GM18519 (cell line): Measurements from ENCODE around the gene FAM228B.
"Not testable (repeated sequence)": the region's sequence is repeated elsewhere in the genome, so short reads cannot be mapped to it uniquely, and the experiment has no call there.

ENCODE experiments used
- ATAC-seq: cut with Tn5 transposase; IDR thresholded peaks from one replicate; pipeline ENCODE4 v1.9.1; 2021; ENCODE audit warnings: mild to moderate bottlenecking, moderate library complexity; ENCODE audit not compliant: unreplicated experiment, low FRiP score

Gene FAM228B

DNA sequence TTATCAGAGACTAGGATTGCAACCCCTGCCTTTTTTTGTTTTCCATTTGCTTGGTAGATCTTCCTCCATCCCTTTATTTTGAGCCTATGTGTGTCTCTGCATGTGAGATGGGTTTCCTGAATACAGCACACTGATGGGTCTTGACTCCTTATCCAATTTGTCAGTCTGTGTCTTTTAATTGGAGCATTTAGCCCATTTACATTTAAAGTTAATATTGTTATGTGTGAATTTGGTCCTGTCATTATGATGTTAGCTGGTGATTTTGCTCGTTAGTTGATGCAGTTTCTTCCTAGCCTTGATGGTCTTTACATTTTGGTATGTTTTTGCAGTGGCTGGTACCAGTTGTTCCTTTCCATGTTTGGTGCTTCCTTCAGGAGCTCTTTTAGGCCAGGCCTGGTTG, 73.9 kb downstream of the FAM228B start:
- not testable (repeated sequence) for ATAC-seq

DNA sequence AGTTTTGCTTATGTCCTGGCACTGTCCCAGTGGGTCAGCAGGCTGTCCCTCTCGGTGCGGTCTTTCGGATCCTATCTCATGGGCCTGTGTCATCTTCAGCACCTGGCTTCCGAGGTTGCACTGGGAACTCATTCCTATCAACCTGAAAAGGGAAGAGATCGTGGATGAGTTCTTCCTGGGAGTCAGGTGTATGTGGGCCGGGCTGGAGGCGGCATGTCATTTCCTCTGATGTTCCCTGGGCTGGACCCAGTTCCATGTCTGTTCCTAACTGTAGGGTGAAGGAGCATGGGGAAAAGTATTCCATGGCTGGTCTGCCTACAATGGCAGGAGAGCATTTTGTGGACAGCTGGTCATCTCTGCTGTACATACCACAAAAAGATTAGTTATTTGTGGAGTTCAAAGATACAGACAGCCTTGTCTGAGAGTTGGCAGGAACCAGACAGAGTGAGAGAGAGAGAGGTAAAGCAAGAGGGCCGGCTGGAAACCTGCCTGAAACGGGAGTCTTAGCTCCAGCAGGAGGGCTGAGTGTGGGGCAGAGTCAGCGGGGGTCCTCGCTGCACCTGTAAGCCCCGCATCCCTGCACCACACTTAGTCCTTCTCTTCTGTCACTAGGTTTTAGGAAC, 76.8 kb downstream of the FAM228B start:
- no peak for ATAC-seq

DNA sequence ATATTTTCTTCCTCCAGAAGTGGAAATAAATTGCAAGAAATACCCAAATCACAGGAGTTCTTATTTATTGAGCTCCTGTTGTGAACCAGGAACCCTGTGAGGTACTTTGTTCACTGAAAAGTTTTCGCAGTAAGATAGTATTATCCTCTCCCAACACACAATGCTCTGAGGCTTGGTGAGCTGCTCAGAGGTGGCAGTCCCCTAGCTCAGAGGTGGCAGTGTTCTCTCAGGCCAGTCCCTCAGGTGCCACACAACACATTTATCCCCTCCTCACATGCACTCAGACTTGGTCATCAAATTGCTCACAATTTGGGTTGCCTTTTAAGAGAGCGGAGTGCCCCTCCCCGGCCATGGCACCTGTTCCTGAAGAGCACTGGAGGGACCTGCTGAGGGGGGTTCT, 77.5 kb downstream of the FAM228B start:
- no peak for ATAC-seq

DNA sequence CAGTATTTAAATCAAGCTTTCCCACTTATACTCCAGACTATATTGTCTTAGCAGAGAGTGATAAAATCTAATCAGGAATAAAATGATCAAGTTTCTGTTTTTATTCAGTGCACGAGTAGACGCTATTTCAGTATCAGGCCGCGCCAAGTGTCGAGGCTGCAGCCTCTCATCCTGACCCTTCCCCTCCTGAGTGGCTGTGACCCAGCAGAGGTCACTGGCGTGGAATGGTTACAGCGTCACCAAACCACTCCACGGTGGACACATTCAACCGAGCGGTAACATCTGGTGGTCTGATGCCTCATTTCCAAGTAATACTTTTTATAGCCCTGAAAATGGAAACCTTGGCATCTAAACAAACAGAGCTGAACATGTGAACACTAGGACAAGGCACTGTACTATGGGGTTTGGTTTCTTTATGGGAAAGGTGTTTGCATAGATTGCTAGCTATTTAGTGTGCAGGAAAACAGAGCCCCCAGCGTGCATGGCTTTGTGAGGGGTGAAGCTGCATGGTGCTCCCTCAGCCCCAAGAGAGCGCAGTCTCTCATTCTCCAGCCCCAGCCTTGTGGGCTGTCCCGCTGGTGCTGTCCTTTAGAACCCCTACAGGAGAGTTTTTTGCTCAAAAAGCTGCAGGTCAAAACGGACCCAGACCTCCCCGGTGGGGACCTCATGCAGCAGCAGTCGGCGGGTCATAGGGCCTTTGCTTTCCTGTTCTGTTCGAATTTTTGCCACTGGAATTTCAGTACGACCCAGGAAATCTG, 79.9 kb downstream of the FAM228B start:
- ATAC-seq = no peak

DNA sequence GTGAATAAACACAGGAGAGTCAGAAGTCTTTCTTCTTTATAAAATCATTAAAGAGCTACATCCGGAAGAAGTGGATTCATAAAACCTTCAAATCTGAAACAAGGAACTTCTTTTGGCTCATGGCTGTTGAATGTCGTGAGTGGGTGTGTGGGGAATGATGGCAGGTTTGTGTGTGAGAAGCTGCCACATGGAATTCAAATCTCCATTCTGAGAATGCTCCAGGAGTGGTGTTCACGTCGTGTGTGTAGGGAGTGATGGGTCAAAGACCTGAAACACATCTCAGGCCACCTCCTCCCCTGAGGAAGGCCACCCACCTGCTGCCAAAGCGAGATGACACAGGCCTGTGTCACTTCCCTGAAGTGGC, 80.5 kb downstream of the FAM228B start:
- ATAC-seq = no peak

DNA sequence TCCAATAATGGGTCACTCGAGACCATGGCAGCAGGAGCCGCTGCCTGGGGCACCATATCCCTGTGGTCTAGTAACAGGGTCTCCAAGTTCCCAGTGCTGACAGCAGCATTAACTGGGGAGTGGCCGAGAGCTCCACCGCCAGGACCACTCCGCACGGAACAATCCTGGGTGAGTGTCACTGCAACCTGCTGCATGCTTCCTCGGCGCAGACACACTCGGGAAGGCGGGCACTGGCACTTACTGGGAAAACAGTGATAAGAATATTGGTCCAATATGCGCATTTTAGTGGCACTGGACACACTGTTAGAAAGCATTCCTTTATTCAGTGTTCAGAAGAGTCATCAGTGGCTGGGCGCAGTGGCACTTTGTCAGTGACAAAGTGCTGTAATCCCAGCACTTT, 81.2 kb downstream of the FAM228B start:
- no peak for ATAC-seq

DNA sequence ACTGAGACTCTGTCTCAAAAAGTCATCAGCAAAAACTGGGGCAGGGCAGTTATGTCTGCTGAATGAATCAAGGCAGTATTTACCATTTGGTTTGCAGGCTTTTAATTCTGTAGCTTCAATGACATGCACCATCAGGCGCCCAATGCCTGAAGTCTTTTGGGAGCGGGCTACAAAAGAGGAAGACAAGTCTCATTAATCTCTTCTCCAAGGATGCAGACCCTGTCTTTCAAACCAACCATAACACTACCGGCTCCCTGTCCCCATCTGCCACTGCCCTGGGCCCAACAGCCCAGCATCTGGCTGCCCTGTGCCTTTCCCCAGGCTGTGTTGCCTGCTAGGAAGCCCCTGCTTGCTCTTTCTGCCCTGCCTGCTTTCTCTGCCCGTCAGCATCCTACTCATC, 81.9 kb downstream of the FAM228B start:
- ATAC-seq = no peak

DNA sequence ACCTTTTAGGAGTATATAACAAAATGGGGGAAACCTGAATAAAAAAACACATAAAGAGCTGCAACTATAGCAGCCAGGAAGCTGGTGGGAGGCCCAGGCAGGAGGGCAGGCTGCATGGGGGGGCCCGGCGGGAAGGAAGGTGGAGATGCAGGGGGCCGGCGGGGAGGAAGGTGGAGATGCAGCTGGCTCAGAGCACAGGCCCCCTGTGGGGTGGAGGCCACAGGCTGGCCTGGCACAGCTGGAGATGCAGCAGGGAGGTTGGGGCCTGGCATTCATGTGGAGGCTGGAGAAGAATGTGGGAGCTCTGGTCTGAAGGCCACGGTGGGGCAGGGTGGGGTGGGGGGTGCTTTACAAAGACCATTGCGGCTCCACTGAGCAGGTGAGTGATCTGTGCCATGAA, 83.0 kb downstream of the FAM228B start:
- no peak for ATAC-seq

DNA sequence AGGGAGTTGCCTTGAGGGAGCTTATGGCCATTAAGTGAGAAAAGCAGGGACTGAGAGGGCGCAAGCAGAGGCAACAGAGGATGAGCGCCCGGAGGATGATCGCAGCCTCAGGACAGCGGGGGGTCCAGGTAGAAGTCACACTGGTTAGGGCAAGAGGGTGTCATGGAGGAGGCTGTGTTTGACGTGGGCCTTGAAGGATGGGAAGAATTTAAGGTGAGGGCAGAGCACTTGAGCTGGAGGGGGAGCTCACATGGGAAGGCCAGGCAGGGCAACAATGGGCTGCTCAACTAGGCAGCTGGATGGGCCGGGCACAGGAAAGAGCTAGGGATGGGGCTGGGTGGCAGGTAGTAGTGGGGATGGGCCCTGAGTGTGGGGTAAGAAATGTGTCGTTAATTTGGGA, 83.4 kb downstream of the FAM228B start:
- ATAC-seq = no peak

DNA sequence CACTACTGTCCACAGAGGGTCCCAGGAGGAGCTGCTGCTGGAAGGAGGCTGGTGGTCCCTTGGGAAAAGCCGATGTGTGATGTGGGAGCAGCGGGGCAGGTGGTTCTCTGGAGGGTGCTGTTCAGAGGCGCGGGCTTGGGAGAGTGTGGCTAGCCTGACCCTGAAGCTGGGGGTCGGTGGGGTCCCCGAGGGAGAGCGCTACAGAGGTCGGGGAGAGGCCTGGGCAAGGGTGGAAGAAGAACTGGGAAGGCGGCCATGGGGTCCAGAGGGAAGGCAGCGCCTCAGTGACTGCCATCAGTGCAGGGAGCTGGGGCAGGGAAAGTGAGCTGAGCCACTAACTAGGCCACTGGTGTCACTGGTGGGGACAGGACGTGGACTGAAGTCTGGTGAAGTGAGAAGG, 84.1 kb downstream of the FAM228B start:
- no peak for ATAC-seq

DNA sequence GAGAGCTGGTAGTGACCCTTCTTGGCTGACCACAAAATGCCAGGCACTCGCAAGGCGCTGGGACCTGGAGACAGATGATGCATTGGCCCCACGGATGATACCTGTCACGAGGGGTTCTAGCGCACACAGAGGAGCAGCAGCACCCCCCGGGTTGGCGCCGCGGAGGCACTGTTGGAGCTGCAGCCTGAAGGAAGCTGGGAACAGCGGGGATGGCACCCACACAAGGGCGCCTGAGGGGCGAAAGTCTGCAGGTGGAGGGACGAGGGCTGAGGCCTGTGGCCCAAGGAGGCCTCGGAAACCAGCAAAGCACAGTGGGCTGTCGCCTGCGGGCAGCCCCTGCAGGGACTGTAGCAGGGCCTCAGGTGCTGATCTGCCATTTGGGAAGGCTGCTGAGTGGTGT, 85.2 kb downstream of the FAM228B start:
- ATAC-seq = no peak

DNA sequence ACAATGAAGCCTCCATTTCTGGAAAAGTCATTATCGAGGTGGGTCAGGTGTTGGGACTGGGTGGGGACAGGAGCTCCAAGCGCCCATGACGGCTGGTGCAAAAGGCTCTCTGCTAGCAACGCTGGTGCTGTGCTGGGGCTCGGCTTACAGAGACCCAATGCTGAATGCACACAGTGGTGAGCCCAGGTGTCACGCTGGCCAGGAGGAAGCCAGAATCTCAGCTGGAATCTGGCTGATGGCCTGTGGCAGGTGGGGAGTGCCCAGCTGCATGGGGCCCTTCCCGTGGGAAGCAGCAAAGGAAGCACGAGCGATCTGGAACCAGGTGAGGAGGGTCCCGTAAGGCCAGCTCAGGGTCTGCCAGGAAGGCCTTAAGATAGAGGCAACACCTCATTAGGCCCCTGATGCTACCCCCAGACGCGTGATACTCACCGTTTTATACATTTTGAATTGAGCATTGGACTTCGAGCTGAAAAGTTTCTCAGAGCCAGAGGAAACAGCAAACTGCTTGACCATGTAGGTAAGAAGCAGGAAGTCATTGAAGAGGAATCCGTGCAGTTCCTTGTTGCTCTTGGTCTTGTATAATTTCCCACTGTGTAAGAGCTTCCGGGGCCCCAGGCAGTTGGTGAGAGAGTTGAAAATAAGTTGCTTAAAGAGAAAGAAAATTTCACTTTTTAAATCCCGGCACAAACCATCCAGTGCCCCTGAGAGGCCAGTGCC, 86.3 kb downstream of the FAM228B start:
- no peak for ATAC-seq

DNA sequence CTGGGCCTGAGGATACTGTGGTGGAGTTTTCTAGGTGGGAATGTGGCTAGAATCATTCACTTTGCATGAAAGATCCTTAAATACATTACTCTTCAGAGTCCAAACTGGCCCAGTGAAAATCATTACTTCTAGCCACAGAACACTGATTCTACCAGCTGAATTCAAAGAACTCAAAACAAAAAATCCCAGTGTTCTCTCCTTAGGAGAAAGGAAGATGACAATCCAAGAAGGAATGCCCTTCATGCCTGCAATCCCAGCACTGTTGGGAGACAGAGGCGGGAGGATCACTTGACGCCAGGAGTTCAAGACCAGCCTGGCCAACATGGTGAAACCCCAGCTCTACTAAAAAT, 86.8 kb downstream of the FAM228B start:
- ATAC-seq = no peak

DNA sequence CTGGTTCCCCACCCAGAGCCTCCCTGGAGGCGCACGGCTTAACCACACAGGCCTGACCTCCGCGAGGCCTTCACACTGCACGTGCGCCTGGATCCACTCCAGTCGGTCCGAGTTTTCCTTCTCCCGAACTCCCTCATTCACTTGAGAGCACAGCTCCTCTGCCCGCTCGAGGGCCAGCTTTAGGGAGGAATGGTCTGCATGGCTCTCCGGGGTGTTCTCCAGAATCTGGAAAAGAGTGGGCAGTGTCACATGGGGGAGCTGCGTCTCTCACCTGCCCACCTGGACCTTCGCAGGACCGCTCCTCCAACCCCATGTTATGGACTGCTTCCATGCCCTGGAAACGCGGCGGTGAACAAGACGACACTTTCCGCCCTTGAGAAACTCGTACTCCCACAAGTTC, 87.5 kb downstream of the FAM228B start:
- ATAC-seq = no peak

DNA sequence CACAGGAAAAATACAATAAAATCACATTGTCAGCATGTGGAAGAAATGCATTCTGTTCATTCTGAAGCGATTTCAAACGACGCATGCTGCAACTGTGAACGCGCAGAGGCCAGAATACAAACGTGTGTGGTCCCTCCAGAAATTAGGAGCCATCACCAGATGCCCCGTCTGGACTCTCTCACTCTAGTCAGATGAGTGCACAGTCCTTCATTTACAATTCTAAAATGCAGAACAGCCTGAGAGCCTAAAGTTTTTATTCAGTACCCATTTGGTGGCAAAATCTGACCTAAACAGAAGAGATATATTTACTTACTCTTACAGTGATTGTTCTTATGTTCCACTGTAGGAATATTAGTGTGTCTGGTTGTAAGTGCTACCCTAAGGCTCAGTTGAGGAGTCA, 88.1 kb downstream of the FAM228B start:
- no peak for ATAC-seq

DNA sequence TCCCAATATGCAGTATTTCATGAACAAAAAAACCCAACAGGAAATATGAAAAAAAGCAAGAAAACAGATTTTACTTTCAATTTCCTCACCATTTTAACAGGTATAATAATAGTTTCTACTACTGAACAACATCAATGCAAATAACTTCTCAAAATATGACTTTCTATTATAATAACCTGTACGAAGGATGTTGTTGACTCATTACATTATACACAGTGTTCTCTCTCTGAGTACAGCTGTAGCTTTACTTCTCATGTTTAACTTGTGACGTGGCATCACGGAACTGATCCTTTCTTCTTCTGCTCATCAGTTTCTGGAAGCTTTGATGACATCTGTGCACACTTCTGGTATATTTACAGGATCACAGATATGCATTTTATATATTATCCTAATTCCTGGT, 91.6 kb downstream of the FAM228B start:
- peak; percentile 95 for ATAC-seq
